ENCODE results near the gene NLGN1.
A peak's percentile ranks its signal among the peaks of the same experiment; 100 is the strongest.

Gene NLGN1

DNA sequence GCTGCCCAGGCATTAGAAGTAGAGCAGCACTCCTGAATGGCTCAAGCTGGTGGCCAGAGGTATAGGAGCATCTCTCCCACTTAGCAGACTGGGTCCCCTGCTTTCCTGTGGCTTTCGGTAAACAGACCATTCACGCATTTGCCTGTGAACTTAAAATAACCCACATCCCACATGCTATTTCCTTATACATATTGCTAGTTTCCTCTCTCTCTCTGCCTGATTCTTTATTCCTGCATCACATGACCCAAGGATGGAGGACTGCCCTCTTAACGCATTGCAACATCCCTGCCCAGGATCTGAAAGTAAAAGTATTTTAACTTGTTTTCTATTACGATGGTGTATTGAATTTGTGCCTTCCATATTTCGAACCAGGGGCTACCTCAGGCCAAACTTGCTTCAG is 43.4 kb upstream of the NLGN1 start:
- TF ChIP-seq ZNF70 (CRISPR knock-in tag; IDR thresholded peaks at IDR 0.05) (no peak), ZFP3 (CRISPR knock-in tag; IDR thresholded peaks at IDR 0.05) (no peak), ZNF8 (CRISPR knock-in tag; IDR thresholded peaks at IDR 0.05) (no peak), RARB (CRISPR knock-in tag; IDR thresholded peaks at IDR 0.05) (no peak), BACH2 (CRISPR knock-in tag; IDR thresholded peaks at IDR 0.05; ENCODE audit: borderline replicate concordance) (no peak), ARNTL (CRISPR knock-in tag; IDR thresholded peaks at IDR 0.05; ENCODE audit: borderline replicate concordance, low read depth) (no peak), PPARA (CRISPR knock-in tag; IDR thresholded peaks at IDR 0.05; ENCODE audit: borderline replicate concordance) (no peak), OSR1 (CRISPR knock-in tag; IDR thresholded peaks at IDR 0.05) (no peak), SNAI2 (CRISPR knock-in tag; IDR thresholded peaks at IDR 0.05) (no peak), ZFP30 (CRISPR knock-in tag; IDR thresholded peaks at IDR 0.05) (no peak), ZNF565 (CRISPR knock-in tag; conservative IDR thresholded peaks at IDR 0.05; ENCODE audit: low read depth) (no peak), GLIS3 (CRISPR knock-in tag; IDR thresholded peaks at IDR 0.05) (no peak), TOX (CRISPR knock-in tag; IDR thresholded peaks at IDR 0.05; ENCODE audit: borderline replicate concordance) (no peak)
- TF ChIP-seq, protein P1, sequence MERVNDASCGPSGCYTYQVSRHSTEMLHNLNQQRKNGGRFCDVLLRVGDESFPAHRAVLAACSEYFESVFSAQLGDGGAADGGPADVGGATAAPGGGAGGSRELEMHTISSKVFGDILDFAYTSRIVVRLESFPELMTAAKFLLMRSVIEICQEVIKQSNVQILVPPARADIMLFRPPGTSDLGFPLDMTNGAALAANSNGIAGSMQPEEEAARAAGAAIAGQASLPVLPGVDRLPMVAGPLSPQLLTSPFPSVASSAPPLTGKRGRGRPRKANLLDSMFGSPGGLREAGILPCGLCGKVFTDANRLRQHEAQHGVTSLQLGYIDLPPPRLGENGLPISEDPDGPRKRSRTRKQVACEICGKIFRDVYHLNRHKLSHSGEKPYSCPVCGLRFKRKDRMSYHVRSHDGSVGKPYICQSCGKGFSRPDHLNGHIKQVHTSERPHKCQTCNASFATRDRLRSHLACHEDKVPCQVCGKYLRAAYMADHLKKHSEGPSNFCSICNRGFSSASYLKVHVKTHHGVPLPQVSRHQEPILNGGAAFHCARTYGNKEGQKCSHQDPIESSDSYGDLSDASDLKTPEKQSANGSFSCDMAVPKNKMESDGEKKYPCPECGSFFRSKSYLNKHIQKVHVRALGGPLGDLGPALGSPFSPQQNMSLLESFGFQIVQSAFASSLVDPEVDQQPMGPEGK (CRISPR knock-in tag; IDR thresholded peaks at IDR 0.05; ENCODE audit: borderline replicate concordance), result no peak
- TF ChIP-seq, protein P2, sequence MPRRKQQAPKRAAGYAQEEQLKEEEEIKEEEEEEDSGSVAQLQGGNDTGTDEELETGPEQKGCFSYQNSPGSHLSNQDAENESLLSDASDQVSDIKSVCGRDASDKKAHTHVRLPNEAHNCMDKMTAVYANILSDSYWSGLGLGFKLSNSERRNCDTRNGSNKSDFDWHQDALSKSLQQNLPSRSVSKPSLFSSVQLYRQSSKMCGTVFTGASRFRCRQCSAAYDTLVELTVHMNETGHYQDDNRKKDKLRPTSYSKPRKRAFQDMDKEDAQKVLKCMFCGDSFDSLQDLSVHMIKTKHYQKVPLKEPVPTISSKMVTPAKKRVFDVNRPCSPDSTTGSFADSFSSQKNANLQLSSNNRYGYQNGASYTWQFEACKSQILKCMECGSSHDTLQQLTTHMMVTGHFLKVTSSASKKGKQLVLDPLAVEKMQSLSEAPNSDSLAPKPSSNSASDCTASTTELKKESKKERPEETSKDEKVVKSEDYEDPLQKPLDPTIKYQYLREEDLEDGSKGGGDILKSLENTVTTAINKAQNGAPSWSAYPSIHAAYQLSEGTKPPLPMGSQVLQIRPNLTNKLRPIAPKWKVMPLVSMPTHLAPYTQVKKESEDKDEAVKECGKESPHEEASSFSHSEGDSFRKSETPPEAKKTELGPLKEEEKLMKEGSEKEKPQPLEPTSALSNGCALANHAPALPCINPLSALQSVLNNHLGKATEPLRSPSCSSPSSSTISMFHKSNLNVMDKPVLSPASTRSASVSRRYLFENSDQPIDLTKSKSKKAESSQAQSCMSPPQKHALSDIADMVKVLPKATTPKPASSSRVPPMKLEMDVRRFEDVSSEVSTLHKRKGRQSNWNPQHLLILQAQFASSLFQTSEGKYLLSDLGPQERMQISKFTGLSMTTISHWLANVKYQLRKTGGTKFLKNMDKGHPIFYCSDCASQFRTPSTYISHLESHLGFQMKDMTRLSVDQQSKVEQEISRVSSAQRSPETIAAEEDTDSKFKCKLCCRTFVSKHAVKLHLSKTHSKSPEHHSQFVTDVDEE (CRISPR knock-in tag; IDR thresholded peaks at IDR 0.05), result no peak
- TF ChIP-seq, protein P3, sequence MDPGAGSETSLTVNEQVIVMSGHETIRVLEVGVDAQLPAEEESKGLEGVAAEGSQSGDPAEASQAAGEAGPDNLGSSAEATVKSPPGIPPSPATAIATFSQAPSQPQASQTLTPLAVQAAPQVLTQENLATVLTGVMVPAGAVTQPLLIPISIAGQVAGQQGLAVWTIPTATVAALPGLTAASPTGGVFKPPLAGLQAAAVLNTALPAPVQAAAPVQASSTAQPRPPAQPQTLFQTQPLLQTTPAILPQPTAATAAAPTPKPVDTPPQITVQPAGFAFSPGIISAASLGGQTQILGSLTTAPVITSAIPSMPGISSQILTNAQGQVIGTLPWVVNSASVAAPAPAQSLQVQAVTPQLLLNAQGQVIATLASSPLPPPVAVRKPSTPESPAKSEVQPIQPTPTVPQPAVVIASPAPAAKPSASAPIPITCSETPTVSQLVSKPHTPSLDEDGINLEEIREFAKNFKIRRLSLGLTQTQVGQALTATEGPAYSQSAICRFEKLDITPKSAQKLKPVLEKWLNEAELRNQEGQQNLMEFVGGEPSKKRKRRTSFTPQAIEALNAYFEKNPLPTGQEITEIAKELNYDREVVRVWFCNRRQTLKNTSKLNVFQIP (CRISPR knock-in tag; IDR thresholded peaks at IDR 0.05; ENCODE audit: borderline replicate concordance, low read depth), result no peak
- ATAC-seq, result no peak

DNA sequence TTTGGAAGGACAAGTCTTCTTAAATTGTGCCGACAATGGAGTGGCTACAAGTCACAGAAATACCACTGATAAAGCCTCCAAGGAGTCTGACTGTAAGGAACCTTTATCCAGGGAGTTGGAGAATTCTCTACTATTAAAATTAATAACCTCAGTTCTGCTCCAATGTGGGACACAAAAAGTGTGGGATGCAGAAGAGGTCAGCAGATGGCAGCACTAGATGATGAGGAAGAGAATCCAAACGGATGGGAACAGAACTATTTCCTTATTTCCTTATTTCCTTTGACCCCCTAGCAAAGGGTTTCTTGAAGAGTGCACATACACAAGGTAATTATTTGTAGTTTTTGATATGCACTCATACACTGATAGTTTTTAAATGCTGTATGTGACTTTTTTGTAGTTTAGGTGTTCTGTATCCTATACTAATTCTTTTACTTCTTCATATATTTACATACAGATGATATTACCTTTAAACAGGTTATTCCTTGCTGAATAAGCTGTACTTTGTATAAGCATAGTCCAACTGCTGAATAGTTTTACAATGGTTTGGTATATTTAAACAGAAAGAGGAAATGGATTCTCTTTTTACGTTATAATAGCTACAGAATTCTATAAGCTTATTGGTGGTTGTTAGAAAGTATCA is 25.6 kb upstream of the NLGN1 start:
- ATAC-seq, result peak; percentile 90

More for the DNA sequence above, 25.6 kb upstream of the NLGN1 start:
- TF ChIP-seq GLIS3 (CRISPR knock-in tag; IDR thresholded peaks at IDR 0.05) (no peak), ZNF8 (CRISPR knock-in tag; IDR thresholded peaks at IDR 0.05) (no peak), ESRRG (CRISPR knock-in tag; IDR thresholded peaks at IDR 0.05) (no peak), TCF4 (CRISPR knock-in tag; IDR thresholded peaks at IDR 0.05; ENCODE audit: borderline replicate concordance) (no peak), CSDC2 (CRISPR knock-in tag; IDR thresholded peaks at IDR 0.05) (no peak), ZNF70 (CRISPR knock-in tag; IDR thresholded peaks at IDR 0.05) (no peak), OSR1 (CRISPR knock-in tag; IDR thresholded peaks at IDR 0.05) (no peak), ZC3H10 (CRISPR knock-in tag; IDR thresholded peaks at IDR 0.05) (no peak), TOX (CRISPR knock-in tag; IDR thresholded peaks at IDR 0.05; ENCODE audit: borderline replicate concordance) (no peak), ZNF565 (CRISPR knock-in tag; conservative IDR thresholded peaks at IDR 0.05; ENCODE audit: low read depth) (no peak)
- TF ChIP-seq, protein P4, sequence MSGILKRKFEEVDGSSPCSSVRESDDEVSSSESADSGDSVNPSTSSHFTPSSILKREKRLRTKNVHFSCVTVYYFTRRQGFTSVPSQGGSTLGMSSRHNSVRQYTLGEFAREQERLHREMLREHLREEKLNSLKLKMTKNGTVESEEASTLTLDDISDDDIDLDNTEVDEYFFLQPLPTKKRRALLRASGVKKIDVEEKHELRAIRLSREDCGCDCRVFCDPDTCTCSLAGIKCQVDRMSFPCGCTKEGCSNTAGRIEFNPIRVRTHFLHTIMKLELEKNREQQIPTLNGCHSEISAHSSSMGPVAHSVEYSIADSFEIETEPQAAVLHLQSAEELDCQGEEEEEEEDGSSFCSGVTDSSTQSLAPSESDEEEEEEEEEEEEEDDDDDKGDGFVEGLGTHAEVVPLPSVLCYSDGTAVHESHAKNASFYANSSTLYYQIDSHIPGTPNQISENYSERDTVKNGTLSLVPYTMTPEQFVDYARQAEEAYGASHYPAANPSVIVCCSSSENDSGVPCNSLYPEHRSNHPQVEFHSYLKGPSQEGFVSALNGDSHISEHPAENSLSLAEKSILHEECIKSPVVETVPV (CRISPR knock-in tag; IDR thresholded peaks at IDR 0.05), result no peak
- TF ChIP-seq, protein P2 (CRISPR knock-in tag; IDR thresholded peaks at IDR 0.05), result no peak
- TF ChIP-seq, protein P3 (CRISPR knock-in tag; IDR thresholded peaks at IDR 0.05; ENCODE audit: borderline replicate concordance, low read depth), result no peak
- TF ChIP-seq, protein P5, sequence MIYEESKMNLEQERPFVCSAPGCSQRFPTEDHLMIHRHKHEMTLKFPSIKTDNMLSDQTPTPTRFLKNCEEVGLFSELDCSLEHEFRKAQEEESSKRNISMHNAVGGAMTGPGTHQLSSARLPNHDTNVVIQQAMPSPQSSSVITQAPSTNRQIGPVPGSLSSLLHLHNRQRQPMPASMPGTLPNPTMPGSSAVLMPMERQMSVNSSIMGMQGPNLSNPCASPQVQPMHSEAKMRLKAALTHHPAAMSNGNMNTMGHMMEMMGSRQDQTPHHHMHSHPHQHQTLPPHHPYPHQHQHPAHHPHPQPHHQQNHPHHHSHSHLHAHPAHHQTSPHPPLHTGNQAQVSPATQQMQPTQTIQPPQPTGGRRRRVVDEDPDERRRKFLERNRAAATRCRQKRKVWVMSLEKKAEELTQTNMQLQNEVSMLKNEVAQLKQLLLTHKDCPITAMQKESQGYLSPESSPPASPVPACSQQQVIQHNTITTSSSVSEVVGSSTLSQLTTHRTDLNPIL (CRISPR knock-in tag; IDR thresholded peaks at IDR 0.05; ENCODE audit: low read depth), result no peak
- TF ChIP-seq, protein P1 (CRISPR knock-in tag; IDR thresholded peaks at IDR 0.05; ENCODE audit: borderline replicate concordance), result no peak

Measured in SK-N-SH treated with all-trans-retinoic acid at 6 μM for 48 hours (cell line).